Measurements from ENCODE around the gene HBEGF. TPM values are rescaled to one million over a fixed set of nuclear protein-coding genes. Genes with fewer than 3 reads are reported as not detected.
A peak's percentile ranks its signal among the peaks of the same experiment; 100 is the strongest.
"Not testable (repeated sequence)": the region's sequence is repeated elsewhere in the genome, so short reads cannot be mapped to it uniquely, and the experiment has no call there.

HBEGF gene
- total RNA-seq, 4 donors from 2014 or later = 5.8 to 13.0 (median 12.6) TPM

GRCh38 chr5:140349244-140349643 is 2.8 kb upstream of the HBEGF start:
- Histone ChIP-seq H3K27ac (no peak overlapping the region), H3K27me3 (no peaks in the 10 kb centered on the region), H3K4me1 (peaks cover 27% of the 10 kb centered on the region in 2 donors), H3K36me3 (no peaks in the 10 kb centered on the region), H3K9me3 (no peaks in the 10 kb centered on the region), H3K4me3 (replicated peaks in 1 of 3) (no peak overlapping the region)
- WGBS, 2 donors = 91 to 100% methylated on average over 1 of the region's 2 CpGs
- DNase-seq = no peak
- TF ChIP-seq, protein P1, sequence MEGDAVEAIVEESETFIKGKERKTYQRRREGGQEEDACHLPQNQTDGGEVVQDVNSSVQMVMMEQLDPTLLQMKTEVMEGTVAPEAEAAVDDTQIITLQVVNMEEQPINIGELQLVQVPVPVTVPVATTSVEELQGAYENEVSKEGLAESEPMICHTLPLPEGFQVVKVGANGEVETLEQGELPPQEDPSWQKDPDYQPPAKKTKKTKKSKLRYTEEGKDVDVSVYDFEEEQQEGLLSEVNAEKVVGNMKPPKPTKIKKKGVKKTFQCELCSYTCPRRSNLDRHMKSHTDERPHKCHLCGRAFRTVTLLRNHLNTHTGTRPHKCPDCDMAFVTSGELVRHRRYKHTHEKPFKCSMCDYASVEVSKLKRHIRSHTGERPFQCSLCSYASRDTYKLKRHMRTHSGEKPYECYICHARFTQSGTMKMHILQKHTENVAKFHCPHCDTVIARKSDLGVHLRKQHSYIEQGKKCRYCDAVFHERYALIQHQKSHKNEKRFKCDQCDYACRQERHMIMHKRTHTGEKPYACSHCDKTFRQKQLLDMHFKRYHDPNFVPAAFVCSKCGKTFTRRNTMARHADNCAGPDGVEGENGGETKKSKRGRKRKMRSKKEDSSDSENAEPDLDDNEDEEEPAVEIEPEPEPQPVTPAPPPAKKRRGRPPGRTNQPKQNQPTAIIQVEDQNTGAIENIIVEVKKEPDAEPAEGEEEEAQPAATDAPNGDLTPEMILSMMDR (IDR thresholded peaks at IDR 0.05) = no peak
- TF ChIP-seq POLR2A (IDR thresholded peaks at IDR 0.05) = no peak
- intact Hi-C loops (cut with DNase I) = loop anchor here (5.0 kb wide), 1 partner anchor 107 kb away; no protein-coding TSS in a partner anchor

GRCh38 chr5:140348104-140348503 is 1.7 kb upstream of the HBEGF start:
- no peaks in the 10 kb centered on the region for H3K36me3 ChIP-seq

GRCh38 chr5:140347360-140347759 is 957 bp upstream of the HBEGF start:
- Histone ChIP-seq H3K36me3 (no peaks in the 10 kb centered on the region), H3K9me3 (no peaks in the 10 kb centered on the region), H3K27me3 (no peaks in the 10 kb centered on the region), H3K27ac (peak overlapping the region in 2 of 3 donors; percentile 82 to 84), H3K4me1 (peaks cover 31 to 37% of the 10 kb centered on the region in 2 donors), H3K4me3 (replicated peaks in 1 of 3) (no peak overlapping the region)
- no peak for DNase-seq
- 27 to 32% methylated on average over 2 of the region's 2 CpGs for WGBS, 2 donors
- TF ChIP-seq, protein P1 (IDR thresholded peaks at IDR 0.05) = no peak
- no peak for TF ChIP-seq POLR2A (IDR thresholded peaks at IDR 0.05)
- intact Hi-C loops (cut with DNase I) = loop anchor here (5.0 kb wide), 1 partner anchor 105 kb away; no protein-coding TSS in a partner anchor

More at GRCh38 chr5:140348104-140348503, 1.7 kb upstream of the HBEGF start:
- H3K27ac ChIP-seq = peak overlapping the region in 2 of 3 donors; percentile 82 to 84
- no peak for DNase-seq
- no peak for TF ChIP-seq POLR2A (IDR thresholded peaks at IDR 0.05)
- TF ChIP-seq, protein P1 (IDR thresholded peaks at IDR 0.05) = no peak
- H3K27me3 ChIP-seq = no peaks in the 10 kb centered on the region
- intact Hi-C loops (cut with DNase I) = loop anchor here (5.0 kb wide), 1 partner anchor 106 kb away; no protein-coding TSS in a partner anchor
- peaks cover 31 to 36% of the 10 kb centered on the region in 2 donors for H3K4me1 ChIP-seq
- H3K9me3 ChIP-seq = no peaks in the 10 kb centered on the region
- H3K4me3 ChIP-seq (replicated peaks in 1 of 3) = no peak overlapping the region
- 78 to 88% methylated on average over 4 of the region's 4 CpGs for WGBS, 2 donors

GRCh38 chr5:140345919-140346347 is 470 bp downstream of the HBEGF start:
- peak; percentile 75 for DNase-seq
- H3K27ac ChIP-seq = peak overlapping the region; percentile 42 to 84 (median 82)
- H3K27me3 ChIP-seq = no peaks in the 10 kb centered on the region
- intact Hi-C loops (cut with DNase I) = loop anchor here (5.0 kb wide), 1 partner anchor 104 kb away; no protein-coding TSS in a partner anchor
- H3K4me1 ChIP-seq = peaks cover 27 to 43% of the 10 kb centered on the region in 2 donors
- 0 to 25% methylated on average over 4 to 7 of the region's 35 CpGs for WGBS, 2 donors
- H3K36me3 ChIP-seq = peaks cover 0 to 3% of the 10 kb centered on the region in 2 donors
- TF ChIP-seq, protein P1 (IDR thresholded peaks at IDR 0.05) = peak in 4 of 6 experiments; percentile 10 to 50 (median 31)
- no peak for TF ChIP-seq POLR2A (IDR thresholded peaks at IDR 0.05)
- H3K9me3 ChIP-seq = no peaks in the 10 kb centered on the region
- peak overlapping the region; percentile 10 to 85 (median 54) for H3K4me3 ChIP-seq (replicated peaks in 1 of 3)

GRCh38 chr5:140344683-140345423 is 1.6 kb downstream of the HBEGF start:
- peaks cover 0 to 3% of the 10 kb centered on the region in 2 donors for H3K36me3 ChIP-seq
- TF ChIP-seq, protein P1 (IDR thresholded peaks at IDR 0.05) = no peak
- H3K9me3 ChIP-seq = no peaks in the 10 kb centered on the region
- peak; percentile 34 to 53 for DNase-seq
- H3K27me3 ChIP-seq = no peaks in the 10 kb centered on the region
- intact Hi-C loops (cut with DNase I) = loop anchor here (5.0 kb wide), 1 partner anchor 103 kb away; no protein-coding TSS in a partner anchor
- peak overlapping the region in 2 of 3 donors; percentile 82 to 84 for H3K27ac ChIP-seq
- H3K4me3 ChIP-seq (replicated peaks in 1 of 3) = peak overlapping the region in 1 of 3 donors; percentile 85
- peaks cover 27 to 44% of the 10 kb centered on the region in 2 donors for H3K4me1 ChIP-seq
- WGBS, 2 donors = 50 to 57% methylated on average over 4 of the region's 4 CpGs

DNA sequence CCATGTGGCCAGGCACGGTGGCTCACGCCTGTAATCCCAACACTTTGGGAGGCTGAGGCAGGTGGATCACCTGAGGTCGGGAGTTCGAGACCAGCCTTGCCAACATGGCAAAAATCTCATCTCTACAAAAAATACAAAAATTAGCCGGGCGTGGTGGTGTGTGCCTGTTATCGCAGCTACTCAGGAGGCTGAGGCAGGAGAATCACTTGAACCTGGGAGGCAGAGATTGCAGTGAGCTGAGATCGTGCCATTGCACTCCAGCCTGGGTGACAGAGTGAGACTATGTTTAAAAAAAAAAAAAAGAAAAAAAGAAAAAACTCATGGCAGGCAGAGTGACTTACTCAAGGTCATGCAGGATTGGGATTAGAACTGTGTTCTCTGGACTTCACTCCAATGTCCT is 2.6 kb downstream of the HBEGF start:
- H3K27me3 ChIP-seq; DNase-seq; intact Hi-C loops (cut with DNase I); H3K9me3 ChIP-seq; H3K4me3 ChIP-seq (replicated peaks in 1 of 3); H3K36me3 ChIP-seq: not testable (repeated sequence)
- Histone ChIP-seq H3K27ac (peak overlapping the region in 1 of 3 donors; percentile 29), H3K4me1 (peaks cover 27 to 48% of the 10 kb centered on the region in 2 donors)
- 93 to 94% methylated on average over 8 of the region's 8 CpGs for WGBS, 2 donors

Data from thyroid gland (tissue), 4 donors.